Measurements from ENCODE around the gene ACER3.

Gene ACER3

DNA sequence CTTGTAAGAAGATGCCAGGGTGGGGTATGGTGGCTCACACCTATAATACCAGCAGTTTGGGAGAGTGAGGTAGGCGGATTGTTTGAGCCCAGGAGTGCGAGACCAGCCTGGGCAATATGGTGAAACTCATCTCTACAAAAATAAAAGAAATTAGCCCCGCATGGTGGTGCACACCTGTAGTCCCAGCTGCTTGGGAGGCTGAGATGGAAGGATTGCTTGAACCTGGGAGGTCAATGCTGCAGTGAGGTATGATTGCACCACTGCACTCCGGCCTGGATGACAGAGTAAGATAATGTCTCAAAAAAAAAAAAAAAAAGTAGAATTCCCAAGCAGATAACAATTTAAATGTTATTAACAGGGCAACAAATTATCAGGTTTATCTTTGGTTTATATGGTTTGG, 20.2 kb downstream of the ACER3 start:
- Histone ChIP-seq H3K79me2 (peaks cover 5% of the 10 kb centered on the region), H3K4me3 (ENCODE audit: low read depth, low read length) (no peak overlapping the region), H3K27ac (no peak overlapping the region), H2AFZ (no peak overlapping the region), H3K4me2 (ENCODE audit: low read length) (no peak overlapping the region), H3K27me3 (ENCODE audit: control insufficient read depth, insufficient read depth, low read length) (no peaks in the 10 kb centered on the region), H3K9ac (no peak overlapping the region), H3K36me3 (ENCODE audit: control insufficient read depth, insufficient read depth, low read length) (no peaks in the 10 kb centered on the region), H3K9me3 (ENCODE audit: control insufficient read depth, low read length) (no peaks in the 10 kb centered on the region), H3K4me1 (no peaks in the 10 kb centered on the region)
- TF ChIP-seq, protein P1, sequence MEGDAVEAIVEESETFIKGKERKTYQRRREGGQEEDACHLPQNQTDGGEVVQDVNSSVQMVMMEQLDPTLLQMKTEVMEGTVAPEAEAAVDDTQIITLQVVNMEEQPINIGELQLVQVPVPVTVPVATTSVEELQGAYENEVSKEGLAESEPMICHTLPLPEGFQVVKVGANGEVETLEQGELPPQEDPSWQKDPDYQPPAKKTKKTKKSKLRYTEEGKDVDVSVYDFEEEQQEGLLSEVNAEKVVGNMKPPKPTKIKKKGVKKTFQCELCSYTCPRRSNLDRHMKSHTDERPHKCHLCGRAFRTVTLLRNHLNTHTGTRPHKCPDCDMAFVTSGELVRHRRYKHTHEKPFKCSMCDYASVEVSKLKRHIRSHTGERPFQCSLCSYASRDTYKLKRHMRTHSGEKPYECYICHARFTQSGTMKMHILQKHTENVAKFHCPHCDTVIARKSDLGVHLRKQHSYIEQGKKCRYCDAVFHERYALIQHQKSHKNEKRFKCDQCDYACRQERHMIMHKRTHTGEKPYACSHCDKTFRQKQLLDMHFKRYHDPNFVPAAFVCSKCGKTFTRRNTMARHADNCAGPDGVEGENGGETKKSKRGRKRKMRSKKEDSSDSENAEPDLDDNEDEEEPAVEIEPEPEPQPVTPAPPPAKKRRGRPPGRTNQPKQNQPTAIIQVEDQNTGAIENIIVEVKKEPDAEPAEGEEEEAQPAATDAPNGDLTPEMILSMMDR (IDR thresholded peaks at IDR 0.05), result no peak

- no peak overlapping the region for H3K4me2 ChIP-seq (ENCODE audit: low read length)
- no peaks in the 10 kb centered on the region for H3K36me3 ChIP-seq (ENCODE audit: control insufficient read depth, insufficient read depth, low read length)
- no peak overlapping the region for H3K27ac ChIP-seq
- H3K79me2 ChIP-seq, result peaks cover 5% of the 10 kb centered on the region
- no peak overlapping the region for H2AFZ ChIP-seq
- no peak overlapping the region for H3K9ac ChIP-seq
- TF ChIP-seq, protein P1 (IDR thresholded peaks at IDR 0.05), result no peak
- H3K4me1 ChIP-seq, result no peaks in the 10 kb centered on the region
- no peaks in the 10 kb centered on the region for H3K9me3 ChIP-seq (ENCODE audit: control insufficient read depth, low read length)
- no peaks in the 10 kb centered on the region for H3K27me3 ChIP-seq (ENCODE audit: control insufficient read depth, insufficient read depth, low read length)
- H3K4me3 ChIP-seq (ENCODE audit: low read depth, low read length), result no peak overlapping the region
These were observed 24.8 kb downstream of the ACER3 start for GRCh38 chr11:76885390-76886097.

DNA sequence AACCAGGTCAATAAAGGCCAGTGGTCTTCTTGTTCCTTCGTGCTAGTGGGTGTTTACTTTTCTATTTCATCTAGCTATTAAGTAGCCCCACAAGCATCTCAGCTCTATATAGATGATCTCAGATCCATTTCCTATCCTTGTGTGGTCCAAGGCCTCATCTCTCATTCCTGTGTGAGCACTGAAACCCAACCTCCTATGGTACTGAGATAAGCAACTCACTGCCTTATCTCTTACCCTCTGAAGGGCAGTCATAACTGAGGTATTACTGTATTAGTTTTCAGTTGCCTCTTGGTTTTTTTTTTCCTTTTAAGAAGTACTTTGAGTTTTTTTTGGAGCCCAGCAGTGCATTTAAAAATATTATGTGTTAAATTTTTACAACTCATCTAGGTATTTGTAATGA, 28.3 kb downstream of the ACER3 start:
- no peak overlapping the region for H3K4me3 ChIP-seq (ENCODE audit: low read depth, low read length)
- TF ChIP-seq, protein P1 (IDR thresholded peaks at IDR 0.05), result no peak
- H3K9ac ChIP-seq, result no peak overlapping the region
- peaks cover 5% of the 10 kb centered on the region for H3K79me2 ChIP-seq
- no peaks in the 10 kb centered on the region for H3K36me3 ChIP-seq (ENCODE audit: control insufficient read depth, insufficient read depth, low read length)
- H3K4me2 ChIP-seq (ENCODE audit: low read length), result no peak overlapping the region
- H3K4me1 ChIP-seq, result peaks cover 7% of the 10 kb centered on the region
- H3K27ac ChIP-seq, result no peak overlapping the region
- H3K9me3 ChIP-seq (ENCODE audit: control insufficient read depth, low read length), result no peaks in the 10 kb centered on the region
- H2AFZ ChIP-seq, result no peak overlapping the region
- no peaks in the 10 kb centered on the region for H3K27me3 ChIP-seq (ENCODE audit: control insufficient read depth, insufficient read depth, low read length)

DNA sequence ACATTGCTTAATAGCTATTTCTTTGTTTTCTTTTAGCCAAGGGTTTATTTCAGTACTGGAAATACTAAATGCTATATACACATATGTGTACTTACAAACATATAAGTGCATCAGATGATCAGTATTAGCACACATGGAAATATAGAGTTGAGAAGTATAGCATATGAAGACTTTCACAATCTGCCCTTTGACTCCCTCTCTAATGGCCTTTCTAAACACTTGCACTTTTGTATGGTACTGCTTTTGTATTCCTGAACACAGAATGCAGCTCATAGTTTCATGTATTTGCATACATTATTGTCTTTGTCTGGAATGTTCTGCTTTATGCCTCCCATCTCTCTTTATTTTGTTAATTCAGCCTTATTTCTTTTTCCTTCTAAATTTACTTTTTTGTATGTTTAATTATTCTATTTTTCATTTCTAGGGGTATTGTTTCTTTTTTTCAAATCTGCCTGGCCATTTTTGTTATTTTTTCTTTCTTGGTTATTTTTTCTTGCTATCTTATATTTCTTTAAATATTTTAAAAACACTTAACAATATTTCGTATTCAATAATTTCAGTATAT, 28.8 kb downstream of the ACER3 start:
- Histone ChIP-seq H3K27me3 (ENCODE audit: control insufficient read depth, insufficient read depth, low read length) (no peaks in the 10 kb centered on the region), H3K27ac (no peak overlapping the region), H3K4me2 (ENCODE audit: low read length) (no peak overlapping the region), H3K9ac (no peak overlapping the region), H3K79me2 (peaks cover 5% of the 10 kb centered on the region), H3K4me1 (peaks cover 7% of the 10 kb centered on the region), H3K9me3 (ENCODE audit: control insufficient read depth, low read length) (no peaks in the 10 kb centered on the region), H3K36me3 (ENCODE audit: control insufficient read depth, insufficient read depth, low read length) (no peaks in the 10 kb centered on the region), H3K4me3 (ENCODE audit: low read depth, low read length) (no peak overlapping the region), H2AFZ (no peak overlapping the region)
- TF ChIP-seq, protein P1 (IDR thresholded peaks at IDR 0.05), result no peak

DNA sequence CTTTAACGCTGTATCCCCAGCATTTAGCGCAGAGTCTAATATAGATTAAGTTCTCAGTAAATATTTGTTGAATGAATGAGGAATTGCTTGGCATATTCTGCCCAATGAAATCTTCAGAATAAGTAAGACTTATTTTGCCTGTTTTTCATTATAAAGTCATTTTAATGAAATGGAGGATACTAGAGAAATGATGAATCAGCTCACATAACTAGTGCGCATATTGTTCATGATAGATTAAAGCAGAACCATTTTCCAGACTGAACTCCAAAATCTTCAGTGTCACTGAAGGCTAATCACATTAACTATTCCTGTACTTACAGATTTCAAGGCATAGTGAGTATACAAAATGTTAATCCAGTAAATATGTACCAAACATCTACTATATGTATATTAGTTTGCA, 29.6 kb downstream of the ACER3 start:
- Histone ChIP-seq H3K27me3 (ENCODE audit: control insufficient read depth, insufficient read depth, low read length) (no peaks in the 10 kb centered on the region), H2AFZ (no peak overlapping the region), H3K4me3 (ENCODE audit: low read depth, low read length) (no peak overlapping the region), H3K79me2 (peaks cover 2% of the 10 kb centered on the region), H3K4me1 (peaks cover 7% of the 10 kb centered on the region), H3K9me3 (ENCODE audit: control insufficient read depth, low read length) (no peaks in the 10 kb centered on the region), H3K36me3 (ENCODE audit: control insufficient read depth, insufficient read depth, low read length) (no peaks in the 10 kb centered on the region), H3K4me2 (ENCODE audit: low read length) (no peak overlapping the region), H3K9ac (no peak overlapping the region), H3K27ac (no peak overlapping the region)
- TF ChIP-seq, protein P1 (IDR thresholded peaks at IDR 0.05), result no peak
